GM12801 (cell line): ENCODE measurements around the gene NR4A1.

Experiments
- TF ChIP-seq, protein P1 (sequence below): IDR thresholded peaks from one replicate; pipeline ENCODE4 v1.5.1; 2011; ENCODE audit warnings: control low read depth; ENCODE audit not compliant: insufficient read length; ENCODE audit errors: extremely low read depth

Gene NR4A1

DNA sequence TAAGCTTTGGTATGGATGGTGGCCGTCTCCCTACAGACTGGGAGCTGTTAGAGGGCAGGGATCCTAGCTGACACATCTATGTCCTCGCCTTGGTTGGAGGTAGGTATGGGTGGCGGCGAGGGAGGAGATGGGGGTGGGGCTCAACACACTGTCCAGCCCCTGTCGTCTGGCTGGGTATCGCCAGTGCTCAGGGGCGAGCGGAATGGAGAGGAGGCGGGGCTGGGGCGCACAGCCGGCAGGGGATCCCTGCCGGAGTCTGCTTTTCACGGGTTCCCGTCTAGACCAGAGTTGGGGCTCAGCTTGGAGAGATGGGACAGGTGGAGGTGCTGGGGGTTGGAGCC, 28.4 kb upstream of the NR4A1 start:
- TF ChIP-seq, protein P1, sequence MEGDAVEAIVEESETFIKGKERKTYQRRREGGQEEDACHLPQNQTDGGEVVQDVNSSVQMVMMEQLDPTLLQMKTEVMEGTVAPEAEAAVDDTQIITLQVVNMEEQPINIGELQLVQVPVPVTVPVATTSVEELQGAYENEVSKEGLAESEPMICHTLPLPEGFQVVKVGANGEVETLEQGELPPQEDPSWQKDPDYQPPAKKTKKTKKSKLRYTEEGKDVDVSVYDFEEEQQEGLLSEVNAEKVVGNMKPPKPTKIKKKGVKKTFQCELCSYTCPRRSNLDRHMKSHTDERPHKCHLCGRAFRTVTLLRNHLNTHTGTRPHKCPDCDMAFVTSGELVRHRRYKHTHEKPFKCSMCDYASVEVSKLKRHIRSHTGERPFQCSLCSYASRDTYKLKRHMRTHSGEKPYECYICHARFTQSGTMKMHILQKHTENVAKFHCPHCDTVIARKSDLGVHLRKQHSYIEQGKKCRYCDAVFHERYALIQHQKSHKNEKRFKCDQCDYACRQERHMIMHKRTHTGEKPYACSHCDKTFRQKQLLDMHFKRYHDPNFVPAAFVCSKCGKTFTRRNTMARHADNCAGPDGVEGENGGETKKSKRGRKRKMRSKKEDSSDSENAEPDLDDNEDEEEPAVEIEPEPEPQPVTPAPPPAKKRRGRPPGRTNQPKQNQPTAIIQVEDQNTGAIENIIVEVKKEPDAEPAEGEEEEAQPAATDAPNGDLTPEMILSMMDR: no peak

DNA sequence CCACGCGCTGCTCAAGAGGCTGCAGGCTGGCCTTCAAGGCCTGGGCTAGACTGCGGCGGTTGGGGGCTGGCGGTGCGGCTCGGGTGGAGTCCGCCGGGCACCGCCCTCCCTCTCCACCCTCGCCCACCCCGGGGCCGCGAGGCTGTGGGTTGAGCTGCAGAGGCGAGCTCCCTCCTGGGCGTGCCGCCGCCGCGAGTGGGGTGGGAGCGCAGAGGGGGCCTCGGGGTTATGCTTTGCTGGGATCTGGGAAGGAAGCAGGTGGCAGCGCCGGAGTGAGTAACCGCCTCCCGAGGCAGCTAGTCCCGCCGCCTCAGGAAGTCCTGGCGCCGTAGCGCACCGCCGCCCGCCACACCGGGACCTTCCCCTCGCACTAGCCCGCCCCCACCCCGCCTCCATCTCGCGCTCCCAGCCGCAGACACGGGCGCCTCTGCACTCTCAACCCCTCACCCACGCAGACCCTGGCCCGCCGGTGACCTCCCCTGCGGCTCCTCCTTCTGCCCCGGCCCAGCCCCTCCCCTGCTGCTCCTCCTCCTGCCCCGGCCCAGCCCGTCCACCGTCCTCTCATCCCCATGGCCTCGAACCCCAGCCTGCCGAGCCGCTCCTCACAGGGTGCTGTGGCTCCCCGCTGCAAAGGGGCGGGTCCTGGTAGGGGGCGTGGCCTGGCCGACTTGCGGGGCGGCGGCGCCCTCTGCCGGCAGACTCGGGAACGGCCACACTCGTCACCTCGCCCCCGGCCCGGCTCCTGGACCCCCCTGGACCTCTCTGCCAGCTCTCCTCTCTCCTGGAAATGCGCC, 27.9 kb upstream of the NR4A1 start:
- TF ChIP-seq, protein P1: no peak

DNA sequence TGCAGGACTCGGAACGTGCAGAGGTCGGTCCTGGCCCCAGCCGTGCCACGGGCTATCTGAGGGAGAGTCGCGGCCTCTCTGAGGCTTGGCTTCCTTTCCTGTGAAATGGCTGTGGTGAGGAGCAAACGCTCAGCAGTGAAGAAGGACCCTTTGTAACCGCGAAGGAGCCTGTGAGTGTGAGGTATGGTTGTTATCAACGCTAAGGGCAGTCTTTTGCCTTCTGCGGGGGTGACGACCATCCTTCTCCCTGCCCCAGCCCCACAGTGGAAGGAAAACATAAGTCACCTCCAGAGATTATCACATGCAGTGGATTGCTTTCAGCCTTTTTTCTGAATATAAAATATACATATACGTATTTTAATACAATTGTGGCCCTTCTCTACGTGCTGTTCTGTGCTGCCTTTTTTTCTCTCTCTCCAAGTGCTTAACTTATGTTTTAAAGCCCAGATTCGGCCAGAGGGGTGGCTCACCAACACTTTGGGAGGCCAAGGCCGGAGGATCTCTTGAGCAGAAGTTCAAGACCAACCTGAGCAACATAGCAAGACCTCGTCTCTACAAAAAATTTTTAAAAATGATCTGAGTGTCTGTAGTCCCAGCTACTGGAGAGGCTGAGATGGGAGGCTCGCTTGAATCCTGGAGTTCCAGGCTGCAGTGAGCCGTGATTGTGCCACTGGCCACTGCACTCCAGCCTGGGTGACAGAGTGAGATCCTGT, 27.1 kb upstream of the NR4A1 start:
- TF ChIP-seq, protein P1: no peak

DNA sequence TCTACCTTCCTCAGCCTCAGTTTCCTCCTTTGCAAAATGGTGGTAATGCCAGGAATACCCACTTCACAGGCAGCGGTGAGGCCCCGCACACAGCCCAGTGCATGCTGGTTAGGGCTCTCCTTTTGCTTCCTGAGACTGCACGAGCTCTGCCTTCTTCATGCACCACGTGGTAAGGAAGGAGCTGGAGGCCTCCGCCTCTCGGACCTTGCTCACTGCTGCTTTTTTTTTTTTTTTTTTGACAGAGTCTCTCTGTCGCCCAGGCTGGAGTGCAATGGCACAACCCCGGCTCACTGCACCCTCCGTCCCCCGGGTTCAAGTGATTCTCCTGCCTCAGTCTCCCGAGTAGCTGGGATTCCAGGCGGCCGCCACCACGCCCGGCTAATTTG, 26.4 kb upstream of the NR4A1 start:
- TF ChIP-seq, protein P1: no peak

DNA sequence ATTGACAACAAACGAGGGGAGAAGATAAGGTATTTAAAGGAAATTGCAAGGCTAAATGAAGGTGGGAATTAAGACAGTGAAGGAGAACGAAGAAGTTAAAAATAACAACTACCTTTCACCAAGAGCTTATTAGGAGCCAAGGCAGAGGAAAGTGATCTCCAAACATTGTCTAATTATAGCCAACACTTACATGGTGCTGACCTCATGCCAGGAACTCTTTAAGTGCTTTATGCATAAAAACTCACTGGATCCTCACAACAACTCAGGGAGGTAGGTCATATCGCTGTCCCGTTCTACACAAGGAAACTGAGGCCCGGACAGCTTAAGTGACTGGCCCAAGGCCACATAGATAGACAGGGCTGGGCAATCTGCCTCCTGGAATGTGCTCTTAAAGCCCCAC, 25.0 kb upstream of the NR4A1 start:
- TF ChIP-seq, protein P1: no peak

DNA sequence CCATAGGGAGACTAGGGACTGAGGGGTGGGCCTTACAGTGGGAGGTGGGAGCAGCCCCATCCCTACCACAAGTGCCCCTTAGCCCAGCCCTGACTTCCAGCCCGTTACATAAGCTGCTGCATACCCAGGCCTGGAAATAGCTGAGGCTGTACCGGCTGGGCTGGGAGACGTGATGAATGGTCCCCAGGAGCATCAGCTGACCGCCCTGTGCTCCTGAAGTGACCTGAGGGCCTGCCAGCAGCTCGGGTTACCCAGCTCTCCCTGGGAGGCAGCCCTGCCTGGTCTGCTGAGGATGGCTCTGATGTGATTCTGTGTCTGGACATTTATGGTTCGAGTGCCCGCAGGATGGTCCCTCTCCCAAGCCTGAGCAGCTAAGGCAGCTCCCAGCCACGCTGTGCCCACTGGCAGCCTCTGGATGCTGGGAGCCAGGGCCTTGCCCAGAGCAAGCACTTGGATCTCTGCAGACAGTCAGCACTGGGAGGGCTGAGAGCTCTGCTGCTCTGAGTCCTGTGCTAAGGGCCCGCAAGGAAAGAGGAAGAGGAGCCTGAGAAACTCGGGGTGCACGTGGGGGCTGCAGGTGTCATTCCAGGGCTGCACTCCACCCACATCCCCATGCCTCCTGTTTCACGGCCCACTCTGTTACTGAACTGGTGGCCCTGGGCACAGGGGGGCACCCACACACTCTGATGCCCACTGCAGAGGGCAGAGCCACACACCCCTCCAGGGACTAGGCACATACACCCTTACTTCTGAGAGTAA, 24.0 kb upstream of the NR4A1 start:
- TF ChIP-seq, protein P1: no peak

DNA sequence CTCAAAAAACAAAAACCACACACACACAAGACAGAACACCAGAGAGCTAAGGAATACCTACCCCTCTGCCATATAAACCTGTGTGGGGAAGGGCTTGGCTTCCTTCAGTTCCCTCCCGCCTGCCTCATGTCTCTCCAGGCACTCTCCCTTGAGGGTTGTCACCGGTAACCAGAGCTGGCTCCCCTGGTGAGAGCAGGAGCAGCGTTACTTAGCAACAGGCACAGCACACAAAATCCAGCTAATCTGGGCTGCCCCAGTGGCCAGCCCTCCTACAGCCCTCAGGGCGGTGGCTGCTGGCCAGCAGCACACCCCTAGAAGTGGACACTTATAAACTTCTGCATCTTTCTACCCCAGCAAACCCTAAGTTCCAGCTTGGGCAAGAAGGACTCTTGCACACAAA, 21.6 kb upstream of the NR4A1 start:
- TF ChIP-seq, protein P1: no peak
